ENCODE data around the gene GEMIN7. TPM values are rescaled to one million over a fixed set of nuclear protein-coding genes. Genes with fewer than 3 reads are reported as not detected.

GEMIN7 gene
- total and polyA plus RNA-seq, 2 of the 13 experiments (the other 11 are each of a cell fraction or from before 2014, with no cell fraction given), result 24.1 to 30.6 TPM

- Histone ChIP-seq H3K4me1 (ENCODE audit: insufficient read depth, low read length) (peaks cover 36% of the 10 kb centered on the region), H3K36me3 (replicated peaks in 1 of 2; ENCODE audit: control insufficient read depth in 1 of 2, insufficient read depth in 2 of 2, low read length in 2 of 2) (peaks cover 9 to 15% of the 10 kb centered on the region in 2 experiments; a peak in 3 of 5 replicates), H3K27me3 (ENCODE audit: control insufficient read depth in 1 of 2, insufficient read depth in 2 of 2, low read length in 2 of 2) (no peaks in the 10 kb centered on the region), H2AFZ (ENCODE audit: low read length) (no peak overlapping the region), H3K27ac (ENCODE audit: extremely low read length, insufficient read depth, low read length) (no peak overlapping the region), H3K9ac (ENCODE audit: insufficient read depth, low read depth, low read length) (no peak overlapping the region), H3K79me2 (ENCODE audit: insufficient read depth, low read length) (peaks cover 39% of the 10 kb centered on the region), H3K4me3 (replicated peaks in 1 of 3; ENCODE audit: insufficient read depth in 1 of 3, low read depth in 2 of 3, low read length in 3 of 3) (no peak overlapping the region), H3K9me3 (ENCODE audit: low read length) (no peaks in the 10 kb centered on the region), H3K4me2 (ENCODE audit: low read depth, low read length) (no peak overlapping the region), H4K20me1 (ENCODE audit: insufficient read depth, low read length) (peaks cover 23% of the 10 kb centered on the region; the same call in 1 of the 2 replicates)
- in situ Hi-C loops (cut with HindIII; ENCODE audit: extremely low pct_ligation_motif_present, low pct_unique_long_range_greater_than_20kb), result loop anchor here (10.0 kb wide), 1 partner anchor 112 kb away; no protein-coding TSS in a partner anchor
- no peak for DNase-seq (ENCODE audit: low spot score)
- ATAC-seq, result no peak
- ChIA-PET POLR2A (no interaction called here), CTCF (ENCODE audit: low intra/inter-chr PET ratio, low total read pairs) (interaction anchor here (1.1 to 1.4 kb wide), 2 partner anchors 23 to 110 kb away, joined by 3 to 7 read pairs; no protein-coding TSS in a partner anchor)
- 100% methylated on average over 7 of the region's 7 CpGs for WGBS (ENCODE audit: low lambda C conversion rate)
- no peak for TF ChIP-seq ZNF30 (CRISPR knock-in tag; IDR thresholded peaks at IDR 0.05)
- TF ChIP-seq ZSCAN20 (CRISPR knock-in tag; IDR thresholded peaks at IDR 0.05; ENCODE audit: borderline replicate concordance), result no peak
- TF ChIP-seq CCDC6 (CRISPR knock-in tag; IDR thresholded peaks at IDR 0.05), result no peak
- BruUV-seq (replicated peaks), result no TSS peak
- FAIRE-seq, result no peak
- intact Hi-C loops (cut with micrococcal nuclease; ENCODE audit: unreplicated experiment), result loop anchor here (1.0 to 5.0 kb wide), 3 partner anchors 22 to 109 kb away; partner anchors contain the start of genes GEMIN7 and ZNF296
These were observed 47.6 kb downstream of the GEMIN7 start for GRCh38 chr19:45126654-45127053.

- H3K27me3 ChIP-seq (ENCODE audit: control insufficient read depth in 1 of 2, insufficient read depth in 2 of 2, low read length in 2 of 2), result no peaks in the 10 kb centered on the region
- ATAC-seq (no peak), FAIRE-seq (no peak), DNase-seq (ENCODE audit: low spot score) (no peak)
- H3K4me1 ChIP-seq (ENCODE audit: insufficient read depth, low read length), result peaks cover 36% of the 10 kb centered on the region
- intact Hi-C loops (cut with micrococcal nuclease; ENCODE audit: unreplicated experiment), result loop anchor here (5.0 kb wide), 2 partner anchors 51 to 111 kb away; partner anchors contain the start of genes GEMIN7 and ZNF296
- H3K79me2 ChIP-seq (ENCODE audit: insufficient read depth, low read length), result peaks cover 42% of the 10 kb centered on the region
- no peak overlapping the region for H3K4me2 ChIP-seq (ENCODE audit: low read depth, low read length)
- no peaks in the 10 kb centered on the region for H3K9me3 ChIP-seq (ENCODE audit: low read length)
- WGBS (ENCODE audit: low lambda C conversion rate), result 83% methylated on average over 5 of the region's 5 CpGs
- H3K4me3 ChIP-seq (replicated peaks in 1 of 3; ENCODE audit: insufficient read depth in 1 of 3, low read depth in 2 of 3, low read length in 3 of 3), result no peak overlapping the region
- in situ Hi-C loops (cut with HindIII; ENCODE audit: extremely low pct_ligation_motif_present, low pct_unique_long_range_greater_than_20kb), result loop anchor here (10.0 kb wide), 1 partner anchor 113 kb away; no protein-coding TSS in a partner anchor
- H3K36me3 ChIP-seq (replicated peaks in 1 of 2; ENCODE audit: control insufficient read depth in 1 of 2, insufficient read depth in 2 of 2, low read length in 2 of 2), result peaks cover 9 to 19% of the 10 kb centered on the region in 2 experiments; a peak in 3 of 5 replicates
- no peak overlapping the region for H3K9ac ChIP-seq (ENCODE audit: insufficient read depth, low read depth, low read length)
- ChIA-PET POLR2A (no interaction called here), CTCF (ENCODE audit: low intra/inter-chr PET ratio, low total read pairs) (no interaction called here)
- H2AFZ ChIP-seq (ENCODE audit: low read length), result no peak overlapping the region
- H3K27ac ChIP-seq (ENCODE audit: extremely low read length, insufficient read depth, low read length), result no peak overlapping the region
- H4K20me1 ChIP-seq (ENCODE audit: insufficient read depth, low read length), result peaks cover 23% of the 10 kb centered on the region; the same call in 1 of the 2 replicates
- no TSS peak for BruUV-seq (replicated peaks)
- TF ChIP-seq U2AF1 (optimal IDR thresholded peaks at IDR 0.05; ENCODE audit: low read depth, low read length) (no peak), E2F5 (CRISPR knock-in tag; conservative IDR thresholded peaks at IDR 0.05) (no peak), ZBTB33 (CRISPR knock-in tag; IDR thresholded peaks at IDR 0.05) (peak; percentile 40; the same call in 1 of the 2 replicates)
These were observed 49.1 kb downstream of the GEMIN7 start for GRCh38 chr19:45128146-45128545.
